ENCODE results near the gene TAS2R43.
A peak's percentile ranks its signal among the peaks of the same experiment; 100 is the strongest.
"Not testable (repeated sequence)": the region's sequence is repeated elsewhere in the genome, so short reads cannot be mapped to it uniquely, and the experiment has no call there.

Gene TAS2R43, protein sequence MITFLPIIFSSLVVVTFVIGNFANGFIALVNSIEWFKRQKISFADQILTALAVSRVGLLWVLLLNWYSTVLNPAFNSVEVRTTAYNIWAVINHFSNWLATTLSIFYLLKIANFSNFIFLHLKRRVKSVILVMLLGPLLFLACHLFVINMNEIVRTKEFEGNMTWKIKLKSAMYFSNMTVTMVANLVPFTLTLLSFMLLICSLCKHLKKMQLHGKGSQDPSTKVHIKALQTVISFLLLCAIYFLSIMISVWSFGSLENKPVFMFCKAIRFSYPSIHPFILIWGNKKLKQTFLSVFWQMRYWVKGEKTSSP

DNA sequence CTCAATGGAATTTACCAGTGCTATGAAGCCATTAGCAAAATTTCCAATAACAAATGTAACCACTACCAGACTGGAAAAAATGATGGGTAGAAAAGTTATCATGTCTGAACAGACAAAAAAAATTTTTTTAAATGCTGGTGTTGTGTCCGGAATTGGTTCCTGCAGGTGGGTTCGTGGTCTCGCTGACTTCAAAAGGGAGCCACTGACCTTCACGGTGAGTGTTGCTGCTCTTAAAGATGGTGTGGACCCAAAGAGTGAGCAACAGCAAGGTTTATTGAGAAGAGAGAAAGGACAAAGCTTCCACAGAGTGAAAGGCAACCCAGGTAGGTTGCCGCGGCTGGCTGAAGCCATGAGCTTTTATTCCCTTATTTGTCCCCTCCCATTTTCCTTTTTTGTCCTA lies at the start of gene TAS2R43:
TAS2R43 (minus strand) TSS at position 186 of the 400 bp plus-strand sequence; CDS start at position 102, 84 bp downstream.
- Mint-ChIP-seq H3K27me3 (no peaks in the 10 kb centered on the region), H3K27ac (no peak within 1 kb of the TSS), H3K36me3 (ENCODE audit: low read depth) (peaks cover 44% of the 10 kb centered on the region), H3K4me1 (ENCODE audit: low read depth) (peaks cover 15% of the 10 kb centered on the region), H3K9me3 (no peaks in the 10 kb centered on the region), H3K4me3 (no peak within 1 kb of the TSS)
- DNase-seq, result no peak

DNA sequence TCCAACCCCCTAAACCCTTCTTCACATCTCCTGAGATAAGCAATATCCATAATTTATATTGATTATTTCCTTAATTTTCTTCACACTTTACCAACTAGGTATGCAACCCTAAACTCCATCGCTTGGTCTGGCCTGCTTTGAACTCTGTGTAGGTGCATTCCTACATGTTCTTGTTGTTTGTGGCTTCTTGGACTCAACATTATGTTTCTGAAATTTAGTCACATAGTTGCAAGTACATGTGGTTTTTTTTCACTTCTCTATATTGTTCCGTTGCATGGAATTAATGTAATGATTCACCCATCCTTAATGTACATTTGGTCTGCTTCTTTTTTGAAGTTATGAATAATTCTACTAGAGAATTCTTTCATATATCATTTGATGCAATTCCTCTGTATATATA lies 44.0 kb upstream of the TAS2R43 start:
- Mint-ChIP-seq H3K9me3 (peaks cover 5% of the 10 kb centered on the region), H3K27ac (no peak overlapping the region), H3K36me3 (ENCODE audit: low read depth) (peaks cover 45% of the 10 kb centered on the region)

DNA sequence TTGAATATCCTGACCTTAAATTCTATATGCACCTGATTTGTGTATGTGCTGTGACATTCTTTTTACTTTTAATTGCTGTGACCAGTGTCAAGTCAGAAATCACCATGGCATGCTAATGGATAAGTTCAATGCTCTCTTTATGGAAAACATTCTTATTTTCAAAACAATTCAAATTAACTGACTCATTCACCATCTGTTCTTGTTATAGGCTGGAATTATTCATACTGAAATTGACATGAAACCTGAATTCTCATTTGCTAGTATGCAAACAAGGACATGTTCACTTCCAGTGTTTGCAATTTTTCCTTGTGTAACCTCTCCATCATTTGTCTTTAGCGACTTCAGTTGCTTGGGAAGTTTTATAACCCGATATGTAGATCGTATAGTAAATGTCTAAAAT lies 42.2 kb upstream of the TAS2R43 start, which contains the start of gene TAS2R30:
TAS2R30 (minus strand) TSS at position 340 of the 400 bp plus-strand sequence. CDS start 400 bp downstream, outside the sequence.
- Mint-ChIP-seq H3K4me1 (ENCODE audit: low read depth) (peaks cover 47% of the 10 kb centered on the region), H3K27me3 (no peaks in the 10 kb centered on the region)

More for the DNA sequence above, 44.0 kb upstream of the TAS2R43 start:
- peaks cover 55% of the 10 kb centered on the region for H3K4me1 Mint-ChIP-seq (ENCODE audit: low read depth)
- H3K4me3 Mint-ChIP-seq, result no peak overlapping the region
- H3K27me3 Mint-ChIP-seq, result no peaks in the 10 kb centered on the region
- no peak for DNase-seq

DNA sequence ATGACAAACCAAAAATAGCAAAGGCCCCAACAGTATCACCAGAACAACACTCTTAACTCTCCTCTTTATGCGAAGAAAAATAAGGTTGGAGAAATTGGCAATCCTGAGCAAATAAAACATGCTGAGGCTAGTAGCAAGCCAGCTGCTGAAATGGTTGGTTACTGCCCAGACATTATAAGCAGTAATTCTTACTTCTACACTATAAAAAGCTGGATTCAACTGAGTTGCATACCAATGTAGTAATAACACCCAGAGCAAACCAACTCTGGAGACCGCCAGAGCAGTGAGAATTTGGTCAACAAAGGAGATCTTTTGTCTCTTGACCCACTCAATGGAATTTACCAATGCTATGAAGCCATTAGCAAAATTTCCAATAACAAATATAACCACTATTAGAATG lies 41.7 kb upstream of the TAS2R43 start:
- DNase-seq, result no peak
- no peaks in the 10 kb centered on the region for H3K27me3 Mint-ChIP-seq
- H3K36me3 Mint-ChIP-seq (ENCODE audit: low read depth), result peaks cover 49% of the 10 kb centered on the region
- H3K9me3 Mint-ChIP-seq, result no peaks in the 10 kb centered on the region
- peaks cover 45% of the 10 kb centered on the region for H3K4me1 Mint-ChIP-seq (ENCODE audit: low read depth)
- H3K27ac Mint-ChIP-seq, result no peak overlapping the region
- H3K4me3 Mint-ChIP-seq, result no peak overlapping the region

More for the DNA sequence above, 42.2 kb upstream of the TAS2R43 start, which contains the start of gene TAS2R30:
- Mint-ChIP-seq H3K9me3 (peaks cover 2% of the 10 kb centered on the region), H3K4me3 (no peak within 1 kb of the TSS), H3K27ac (peak within 1 kb of the TSS; percentile 31), H3K36me3 (ENCODE audit: low read depth) (peaks cover 48% of the 10 kb centered on the region)
- no peak for DNase-seq

DNA sequence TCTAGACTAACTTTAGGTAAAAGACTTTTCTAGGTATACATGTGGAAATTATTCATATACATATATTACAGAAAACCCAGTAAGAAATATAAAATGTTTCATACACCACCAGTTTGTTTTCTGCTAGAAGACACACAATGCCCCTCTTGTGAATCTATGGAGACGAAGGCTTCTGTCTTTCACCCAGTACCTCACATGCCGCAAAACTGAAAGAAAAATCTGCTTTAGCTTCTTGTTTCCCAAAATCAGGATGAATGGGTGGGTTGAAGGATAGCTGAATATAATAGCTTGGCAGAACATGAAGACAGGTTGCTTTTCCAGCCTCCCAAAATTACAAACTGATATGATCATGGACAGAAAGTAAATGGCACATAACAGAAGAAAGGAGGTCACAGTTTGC lies 41.0 kb upstream of the TAS2R43 start:
- Mint-ChIP-seq H3K9me3 (no peaks in the 10 kb centered on the region), H3K27ac (no peak overlapping the region), H3K36me3 (ENCODE audit: low read depth) (peaks cover 55% of the 10 kb centered on the region), H3K4me1 (ENCODE audit: low read depth) (peaks cover 45% of the 10 kb centered on the region), H3K4me3 (no peak overlapping the region), H3K27me3 (no peaks in the 10 kb centered on the region)
- DNase-seq, result no peak

DNA sequence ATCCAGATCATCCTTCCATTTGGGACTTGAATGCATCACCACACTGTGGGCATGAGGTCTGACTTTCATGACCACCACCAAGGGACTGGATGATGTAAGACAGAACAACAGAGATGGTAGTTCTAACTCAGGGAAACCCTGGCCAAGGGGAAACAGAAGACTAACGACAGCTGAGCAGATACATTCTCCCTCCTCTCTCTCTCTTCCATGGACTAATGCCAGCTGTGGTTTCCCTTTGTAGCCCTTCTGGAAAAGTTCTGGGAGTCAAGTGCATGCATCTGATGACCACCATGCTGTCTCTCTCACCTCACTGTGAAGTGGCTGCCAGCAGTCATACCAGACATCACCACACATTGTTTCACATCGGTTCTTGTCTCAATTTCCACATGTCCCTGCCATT lies 38.9 kb upstream of the TAS2R43 start:
- no peak for DNase-seq
- Mint-ChIP-seq H3K27ac (no peak overlapping the region), H3K4me1 (ENCODE audit: low read depth) (peaks cover 32% of the 10 kb centered on the region), H3K9me3 (peaks cover 5% of the 10 kb centered on the region), H3K4me3 (no peak overlapping the region), H3K36me3 (ENCODE audit: low read depth) (peaks cover 63% of the 10 kb centered on the region), H3K27me3 (no peaks in the 10 kb centered on the region)

DNA sequence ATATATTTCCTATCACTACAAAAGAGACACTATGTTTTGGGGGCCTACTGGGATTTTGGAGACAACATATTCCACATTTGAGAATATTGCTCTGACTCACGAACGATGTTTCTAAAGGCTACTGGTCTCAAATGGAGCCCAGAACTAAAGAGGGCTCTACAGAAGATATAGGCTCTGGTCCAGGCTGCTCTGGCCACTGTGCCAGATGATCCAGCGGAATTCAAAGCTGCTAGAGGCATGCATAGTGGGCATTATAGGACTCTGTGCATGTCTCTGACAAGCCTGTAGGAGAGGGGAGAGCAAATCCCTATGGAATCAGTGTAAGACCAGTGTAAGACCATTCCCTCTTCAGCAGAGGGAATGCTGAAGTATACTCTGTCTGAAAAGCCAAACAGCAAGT lies 38.3 kb upstream of the TAS2R43 start:
- Mint-ChIP-seq H3K4me3 (no peak overlapping the region), H3K9me3 (peaks cover 5% of the 10 kb centered on the region), H3K4me1 (ENCODE audit: low read depth) (peaks cover 27% of the 10 kb centered on the region), H3K36me3 (ENCODE audit: low read depth) (peaks cover 59% of the 10 kb centered on the region), H3K27me3 (no peaks in the 10 kb centered on the region), H3K27ac (no peak overlapping the region)
- no peak for DNase-seq

DNA sequence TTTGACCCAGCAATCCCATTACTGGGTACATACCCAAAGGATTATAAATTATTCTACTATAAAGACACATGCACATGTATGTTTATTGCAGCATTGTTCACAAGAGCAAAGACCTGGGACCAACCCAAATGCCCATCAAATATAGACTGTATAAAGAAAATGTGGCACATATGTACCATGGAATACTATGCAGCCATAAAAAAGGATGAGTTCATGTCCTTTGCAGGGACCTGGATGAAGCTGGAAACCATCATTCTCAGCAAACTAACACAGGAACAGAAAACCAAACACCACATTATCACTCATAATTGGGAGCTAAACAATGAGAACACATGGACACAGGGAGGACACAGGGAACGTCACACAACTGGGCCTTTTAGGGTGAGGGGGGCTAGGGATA lies 22.0 kb upstream of the TAS2R43 start:
- H3K4me1 Mint-ChIP-seq (ENCODE audit: low read depth), result peaks cover 68% of the 10 kb centered on the region
- H3K4me3 Mint-ChIP-seq, H3K27ac Mint-ChIP-seq, DNase-seq, H3K27me3 Mint-ChIP-seq: not testable (repeated sequence)
- H3K9me3 Mint-ChIP-seq, result peaks cover 52% of the 10 kb centered on the region
- H3K36me3 Mint-ChIP-seq (ENCODE audit: low read depth), result peaks cover 99% of the 10 kb centered on the region

DNA sequence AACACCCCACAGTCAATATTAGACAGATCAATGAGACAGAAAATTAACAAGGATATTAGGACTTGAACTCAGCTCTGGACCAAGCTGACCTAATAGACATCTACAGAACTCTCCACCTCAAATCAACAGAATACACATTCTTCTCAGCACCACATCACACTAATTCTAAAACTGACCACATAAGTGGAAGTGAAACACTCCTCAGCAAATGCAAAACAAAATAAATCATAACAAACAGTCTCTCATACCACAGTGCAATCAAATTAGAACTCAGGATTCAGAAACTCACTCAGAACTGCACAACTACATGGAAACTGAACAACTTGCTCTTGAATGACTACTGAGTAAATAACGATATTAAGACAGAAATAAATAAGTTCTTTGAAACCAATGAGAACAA lies 19.1 kb upstream of the TAS2R43 start:
- H3K4me1 Mint-ChIP-seq (ENCODE audit: low read depth), result peaks cover 63% of the 10 kb centered on the region
- peaks cover 95% of the 10 kb centered on the region for H3K36me3 Mint-ChIP-seq (ENCODE audit: low read depth)
- H3K27me3 Mint-ChIP-seq, H3K4me3 Mint-ChIP-seq, DNase-seq: not testable (repeated sequence)
- peak overlapping the region; percentile 34 for H3K27ac Mint-ChIP-seq
- H3K9me3 Mint-ChIP-seq, result peaks cover 47% of the 10 kb centered on the region

DNA sequence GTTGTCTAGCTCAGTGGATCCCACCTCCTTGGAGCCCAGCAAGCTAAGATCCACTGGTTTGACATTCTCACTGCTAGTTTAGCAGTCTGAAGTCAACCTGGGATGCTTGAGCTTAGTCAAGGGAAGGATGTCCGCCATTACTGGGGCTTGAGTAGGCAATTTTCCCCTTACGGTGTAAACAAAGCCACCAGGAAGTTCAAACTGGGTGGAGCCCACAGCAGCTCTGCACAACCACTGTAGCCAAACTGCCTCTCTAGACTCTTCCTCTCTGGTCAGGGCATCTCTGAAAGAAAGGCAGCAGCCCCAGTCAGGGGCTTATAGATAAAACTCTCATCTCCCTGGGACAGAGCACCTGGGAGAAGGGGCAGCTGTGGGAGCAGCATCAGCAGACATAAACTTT lies 16.7 kb upstream of the TAS2R43 start:
- no peak for DNase-seq
- H3K9me3 Mint-ChIP-seq, result peaks cover 45% of the 10 kb centered on the region
- peaks cover 52% of the 10 kb centered on the region for H3K4me1 Mint-ChIP-seq (ENCODE audit: low read depth)
- no peak overlapping the region for H3K4me3 Mint-ChIP-seq
- no peaks in the 10 kb centered on the region for H3K27me3 Mint-ChIP-seq
- no peak overlapping the region for H3K27ac Mint-ChIP-seq
- H3K36me3 Mint-ChIP-seq (ENCODE audit: low read depth), result peaks cover 90% of the 10 kb centered on the region

DNA sequence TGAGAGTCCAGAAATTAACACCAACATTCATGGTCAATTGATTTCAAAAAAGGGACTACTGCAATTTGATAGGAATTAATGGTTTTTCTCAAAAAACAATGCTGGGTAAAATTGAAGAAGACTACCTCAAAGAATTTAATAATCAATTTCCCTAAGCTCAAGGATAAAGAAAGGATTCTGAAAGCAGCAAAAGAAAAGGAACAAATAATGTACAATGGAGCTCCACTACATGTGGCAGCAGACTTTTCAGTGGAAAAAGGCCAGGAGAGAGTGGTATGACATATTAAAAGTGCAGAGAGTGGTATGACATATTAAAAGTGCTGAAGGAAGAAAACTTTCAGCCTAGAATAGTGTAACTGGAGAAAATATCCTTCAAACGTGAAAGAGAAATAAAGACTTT lies 15.6 kb upstream of the TAS2R43 start:
- DNase-seq, result no peak
- no peak overlapping the region for H3K27ac Mint-ChIP-seq
- no peak overlapping the region for H3K4me3 Mint-ChIP-seq
- peaks cover 38% of the 10 kb centered on the region for H3K9me3 Mint-ChIP-seq
- H3K27me3 Mint-ChIP-seq, result no peaks in the 10 kb centered on the region
- peaks cover 44% of the 10 kb centered on the region for H3K4me1 Mint-ChIP-seq (ENCODE audit: low read depth)
- peaks cover 86% of the 10 kb centered on the region for H3K36me3 Mint-ChIP-seq (ENCODE audit: low read depth)

DNA sequence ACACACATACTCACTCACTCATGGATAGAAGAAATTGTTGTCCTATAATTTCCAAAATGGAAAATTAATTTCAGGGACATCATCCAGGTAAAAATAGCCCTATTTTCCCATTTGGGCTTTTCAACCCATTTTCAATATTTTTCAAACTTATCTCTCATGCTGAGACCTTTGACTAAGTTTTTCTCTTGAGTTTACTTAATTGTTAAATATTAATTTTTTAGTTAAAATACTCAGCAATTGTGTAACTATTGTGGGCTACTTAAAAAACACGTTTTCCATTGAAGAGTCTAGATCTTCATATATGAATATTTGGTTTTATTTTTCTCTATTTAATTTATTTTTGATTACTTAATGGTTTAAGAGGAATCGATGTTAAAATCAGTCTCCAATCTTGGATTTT lies 14.2 kb upstream of the TAS2R43 start:
- Mint-ChIP-seq H3K9me3 (peaks cover 24% of the 10 kb centered on the region), H3K27me3 (no peaks in the 10 kb centered on the region), H3K4me1 (ENCODE audit: low read depth) (peaks cover 34% of the 10 kb centered on the region), H3K27ac (no peak overlapping the region), H3K4me3 (no peak overlapping the region), H3K36me3 (ENCODE audit: low read depth) (peaks cover 82% of the 10 kb centered on the region)
- no peak for DNase-seq

DNA sequence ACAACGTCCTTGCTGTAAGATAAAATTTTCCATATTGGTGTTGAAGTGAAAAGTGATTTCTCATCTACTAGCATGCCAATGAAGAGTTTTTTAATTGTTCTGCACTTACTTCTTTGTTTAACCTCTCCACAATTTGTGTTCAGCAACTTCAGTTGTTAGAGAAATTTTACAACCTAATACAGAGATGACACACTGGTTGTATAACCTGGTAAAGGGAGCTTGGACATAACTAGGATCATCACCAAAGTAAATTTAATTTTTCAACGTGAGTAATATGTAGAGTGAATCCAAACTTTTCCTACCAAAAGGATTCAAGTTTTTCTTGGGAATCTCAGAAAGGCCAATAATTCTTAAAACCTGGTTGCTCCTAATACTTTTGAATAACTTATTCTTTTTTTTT lies 13.4 kb upstream of the TAS2R43 start:
- H3K4me3 Mint-ChIP-seq, result no peak overlapping the region
- no peak for DNase-seq
- H3K27ac Mint-ChIP-seq, result no peak overlapping the region
- peaks cover 18% of the 10 kb centered on the region for H3K9me3 Mint-ChIP-seq
- peaks cover 27% of the 10 kb centered on the region for H3K4me1 Mint-ChIP-seq (ENCODE audit: low read depth)
- no peaks in the 10 kb centered on the region for H3K27me3 Mint-ChIP-seq
- H3K36me3 Mint-ChIP-seq (ENCODE audit: low read depth), result peaks cover 79% of the 10 kb centered on the region

DNA sequence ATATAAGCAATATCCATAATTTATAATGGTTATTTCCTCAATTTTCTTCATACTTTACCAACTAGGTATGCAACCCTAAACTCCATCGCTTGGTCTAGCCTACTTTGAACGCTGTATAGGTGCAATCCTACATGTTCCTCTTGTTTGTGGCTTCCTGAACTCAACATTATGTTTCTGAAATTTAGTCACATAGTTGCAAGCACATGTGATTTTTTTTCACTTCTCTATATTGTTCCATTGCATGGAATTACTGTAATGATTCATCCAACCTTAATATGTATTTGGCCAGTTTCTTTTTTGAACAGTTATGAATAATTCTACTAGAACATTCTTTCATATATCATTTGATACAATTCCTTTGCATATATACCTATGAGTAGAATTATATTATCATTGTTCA lies 2.8 kb upstream of the TAS2R43 start:
- not testable (repeated sequence) for H3K27ac Mint-ChIP-seq, H3K27me3 Mint-ChIP-seq, H3K9me3 Mint-ChIP-seq, H3K4me3 Mint-ChIP-seq, DNase-seq
- H3K4me1 Mint-ChIP-seq (ENCODE audit: low read depth), result peaks cover 23% of the 10 kb centered on the region
- H3K36me3 Mint-ChIP-seq (ENCODE audit: low read depth), result peaks cover 51% of the 10 kb centered on the region

DNA sequence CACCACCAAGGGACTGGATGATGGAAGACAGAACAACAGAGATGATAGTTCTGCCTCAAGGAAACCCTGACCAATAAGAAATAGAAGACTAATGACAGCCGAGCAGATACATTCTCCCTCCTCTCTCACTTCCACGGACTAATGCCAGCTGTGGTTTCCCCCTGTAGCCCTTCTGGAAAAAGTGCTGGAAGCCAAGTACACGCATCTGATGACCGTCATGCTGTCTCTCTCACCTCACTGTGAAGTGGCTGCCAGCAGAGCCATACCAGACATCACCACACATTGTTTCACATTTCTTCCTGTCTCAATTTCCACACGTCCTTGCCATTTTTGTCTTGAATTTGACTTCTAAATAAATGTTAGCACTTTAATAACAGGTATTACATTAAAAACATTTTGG lies 2.9 kb downstream of the TAS2R43 start:
- no peak for DNase-seq
- no peak overlapping the region for H3K4me3 Mint-ChIP-seq
- H3K9me3 Mint-ChIP-seq, result no peaks in the 10 kb centered on the region
- peaks cover 45% of the 10 kb centered on the region for H3K36me3 Mint-ChIP-seq (ENCODE audit: low read depth)
- H3K27ac Mint-ChIP-seq, result no peak overlapping the region
- peaks cover 24% of the 10 kb centered on the region for H3K4me1 Mint-ChIP-seq (ENCODE audit: low read depth)
- no peaks in the 10 kb centered on the region for H3K27me3 Mint-ChIP-seq

All from activated T-cell treated with anti-CD3 and anti-CD28 coated beads, Interleukin-2, amount 50 U/mL, for 24 hours (primary cell).